Measurements from ENCODE around the gene FLNB. TPM values are rescaled to one million over a fixed set of nuclear protein-coding genes. Genes with fewer than 3 reads are reported as not detected.

FLNB gene
- total and polyA plus RNA-seq, 8 donors = 85.2 to 152 (median 102) TPM

DNA sequence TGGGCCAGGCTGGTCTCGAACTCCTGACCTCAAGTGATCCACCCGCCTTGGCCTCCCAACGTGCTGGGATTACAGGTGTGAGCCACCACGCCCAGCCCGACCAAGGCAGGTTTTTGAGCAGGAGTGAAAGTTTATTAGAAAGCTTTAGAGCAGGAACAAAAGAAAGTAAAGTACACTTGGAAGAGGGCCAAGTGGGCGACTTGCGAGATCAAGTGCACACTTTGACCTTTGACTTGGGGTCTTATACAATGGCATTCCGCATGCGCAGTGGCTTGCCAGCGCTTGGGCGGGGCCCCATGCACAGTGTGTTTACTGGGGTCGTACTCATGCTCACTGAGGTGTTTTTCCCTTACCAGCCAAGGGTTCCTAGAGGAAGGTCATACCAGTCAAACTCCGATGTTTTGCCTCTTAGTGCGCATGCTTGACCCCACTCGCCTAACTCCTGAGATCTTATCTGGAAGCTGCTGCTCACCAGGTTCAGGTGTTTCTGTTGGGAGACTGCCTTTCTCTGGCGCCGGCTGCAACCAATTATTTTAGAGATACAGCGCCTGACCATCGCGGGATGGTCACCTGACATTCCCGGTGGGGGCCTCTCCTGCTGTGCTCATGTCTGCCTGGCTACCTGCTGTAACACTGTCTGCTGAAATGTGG is 46.9 kb upstream of the FLNB start:
- intact Hi-C loops (cut with DNase I) = no loop called here
- Histone ChIP-seq H3K27ac (no peak overlapping the region), H3K36me3 (no peaks in the 10 kb centered on the region), H3K4me3 (no peak overlapping the region), H3K4me1 (no peaks in the 10 kb centered on the region), H3K9me3 (no peaks in the 10 kb centered on the region), H3K27me3 (no peaks in the 10 kb centered on the region)
- ATAC-seq = no peak
- no peak for DNase-seq
- TF ChIP-seq, protein P1, sequence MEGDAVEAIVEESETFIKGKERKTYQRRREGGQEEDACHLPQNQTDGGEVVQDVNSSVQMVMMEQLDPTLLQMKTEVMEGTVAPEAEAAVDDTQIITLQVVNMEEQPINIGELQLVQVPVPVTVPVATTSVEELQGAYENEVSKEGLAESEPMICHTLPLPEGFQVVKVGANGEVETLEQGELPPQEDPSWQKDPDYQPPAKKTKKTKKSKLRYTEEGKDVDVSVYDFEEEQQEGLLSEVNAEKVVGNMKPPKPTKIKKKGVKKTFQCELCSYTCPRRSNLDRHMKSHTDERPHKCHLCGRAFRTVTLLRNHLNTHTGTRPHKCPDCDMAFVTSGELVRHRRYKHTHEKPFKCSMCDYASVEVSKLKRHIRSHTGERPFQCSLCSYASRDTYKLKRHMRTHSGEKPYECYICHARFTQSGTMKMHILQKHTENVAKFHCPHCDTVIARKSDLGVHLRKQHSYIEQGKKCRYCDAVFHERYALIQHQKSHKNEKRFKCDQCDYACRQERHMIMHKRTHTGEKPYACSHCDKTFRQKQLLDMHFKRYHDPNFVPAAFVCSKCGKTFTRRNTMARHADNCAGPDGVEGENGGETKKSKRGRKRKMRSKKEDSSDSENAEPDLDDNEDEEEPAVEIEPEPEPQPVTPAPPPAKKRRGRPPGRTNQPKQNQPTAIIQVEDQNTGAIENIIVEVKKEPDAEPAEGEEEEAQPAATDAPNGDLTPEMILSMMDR (IDR thresholded peaks at IDR 0.05) = no peak
- FAIRE-seq = no peak
- WGBS, 2 donors = 72 to 79% methylated on average over 21 of the region's 21 CpGs

DNA sequence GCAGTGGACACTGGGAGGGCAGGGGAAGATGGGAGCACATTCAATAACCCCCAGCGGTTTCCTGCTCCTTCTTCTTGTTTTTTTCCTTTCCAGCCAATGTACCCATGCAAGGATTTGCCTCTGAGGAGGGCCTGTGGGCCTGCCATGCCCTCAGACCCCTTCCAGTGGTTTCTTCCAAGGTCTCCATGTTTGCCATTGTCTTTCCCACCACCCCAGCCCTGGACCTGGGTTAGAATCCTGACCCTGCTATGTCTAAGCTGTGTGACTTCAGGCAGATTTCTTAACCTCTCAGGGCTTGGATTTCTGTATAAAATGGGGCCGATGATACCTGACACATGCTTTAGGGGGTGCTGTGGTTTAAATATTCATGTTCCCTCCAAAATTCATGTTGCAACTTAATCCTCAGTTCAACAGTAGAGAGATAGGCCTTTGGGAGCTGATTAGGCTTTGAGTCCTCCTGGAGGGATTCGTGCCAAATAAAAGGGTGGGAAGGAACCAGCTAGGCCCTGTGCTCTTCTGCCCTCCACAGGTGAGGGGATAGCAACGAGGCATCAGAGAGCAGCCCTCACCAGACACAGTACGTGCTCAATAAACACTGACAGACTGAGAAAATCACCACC is 46.3 kb upstream of the FLNB start:
- DNase-seq = no peak

DNA sequence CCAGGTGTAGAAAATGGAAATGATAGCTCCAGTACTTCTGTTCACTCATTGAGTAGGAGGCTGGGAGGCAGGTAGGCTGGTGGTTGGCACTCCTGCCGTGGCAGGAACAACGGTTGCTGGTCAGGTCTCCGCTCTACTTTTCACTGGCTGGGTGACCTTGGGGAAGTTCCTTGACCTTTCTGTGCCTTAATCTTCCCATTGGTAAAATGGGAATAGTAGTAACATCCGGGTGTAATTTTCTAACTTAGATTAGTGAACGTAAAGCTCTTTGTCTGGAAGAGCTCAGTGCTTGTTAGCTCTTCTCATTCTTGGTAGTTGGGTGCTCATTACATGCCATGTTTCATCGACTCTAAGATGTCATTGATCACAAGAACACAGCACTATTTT is 45.8 kb upstream of the FLNB start:
- ATAC-seq (no peak), DNase-seq (no peak), FAIRE-seq (no peak)
- Histone ChIP-seq H3K27ac (no peak overlapping the region), H3K4me3 (no peak overlapping the region), H3K9me3 (no peaks in the 10 kb centered on the region), H3K4me1 (no peaks in the 10 kb centered on the region), H3K36me3 (no peaks in the 10 kb centered on the region), H3K27me3 (no peaks in the 10 kb centered on the region)
- 82 to 89% methylated on average over 6 of the region's 6 CpGs for WGBS, 2 donors
- TF ChIP-seq, protein P1 (IDR thresholded peaks at IDR 0.05) = no peak
- intact Hi-C loops (cut with DNase I) = no loop called here

More for the DNA sequence above, 46.3 kb upstream of the FLNB start:
- intact Hi-C loops (cut with DNase I) = no loop called here
- Histone ChIP-seq H3K27ac (no peak overlapping the region), H3K36me3 (no peaks in the 10 kb centered on the region), H3K27me3 (no peaks in the 10 kb centered on the region), H3K4me1 (no peaks in the 10 kb centered on the region), H3K9me3 (no peaks in the 10 kb centered on the region), H3K4me3 (no peak overlapping the region)
- no peak for FAIRE-seq
- peak in 1 of 4 donors; percentile 20 for ATAC-seq
- 69 to 76% methylated on average over 5 of the region's 5 CpGs for WGBS, 2 donors
- TF ChIP-seq, protein P1 (IDR thresholded peaks at IDR 0.05) = no peak

DNA sequence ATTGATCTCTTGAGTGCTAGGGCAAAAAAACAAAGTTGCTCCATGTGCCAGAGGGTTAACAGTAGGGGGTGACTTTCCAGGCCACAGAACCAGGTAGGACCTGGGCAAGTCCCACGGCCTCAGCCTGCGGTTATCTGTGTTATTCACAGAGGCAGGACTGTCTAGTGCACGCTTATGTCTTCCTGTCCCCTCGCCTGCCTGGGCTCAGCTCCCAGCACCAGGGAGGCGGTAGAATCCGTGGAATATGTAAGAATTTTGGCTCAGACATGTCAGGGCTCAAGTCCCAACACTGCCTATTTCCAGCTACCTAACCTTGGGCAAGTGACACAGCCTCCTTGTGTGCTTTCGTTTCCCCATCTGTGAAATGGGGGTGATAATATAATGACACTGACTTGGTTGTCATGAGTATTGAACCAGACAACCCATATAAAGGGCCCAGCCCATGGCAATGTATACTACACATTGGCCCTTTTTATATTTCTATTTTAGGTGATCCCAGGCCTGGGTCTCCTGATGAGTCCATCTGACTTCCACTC is 44.3 kb upstream of the FLNB start:
- DNase-seq (no peak), ATAC-seq (no peak), FAIRE-seq (no peak)
- H3K36me3 ChIP-seq = no peaks in the 10 kb centered on the region
- no peaks in the 10 kb centered on the region for H3K9me3 ChIP-seq
- WGBS, 2 donors = 73 to 74% methylated on average over 7 of the region's 7 CpGs
- TF ChIP-seq, protein P1 (IDR thresholded peaks at IDR 0.05) = no peak
- H3K27me3 ChIP-seq = no peaks in the 10 kb centered on the region
- no peak overlapping the region for H3K4me3 ChIP-seq
- intact Hi-C loops (cut with DNase I) = no loop called here
- no peaks in the 10 kb centered on the region for H3K4me1 ChIP-seq
- H3K27ac ChIP-seq = no peak overlapping the region

DNA sequence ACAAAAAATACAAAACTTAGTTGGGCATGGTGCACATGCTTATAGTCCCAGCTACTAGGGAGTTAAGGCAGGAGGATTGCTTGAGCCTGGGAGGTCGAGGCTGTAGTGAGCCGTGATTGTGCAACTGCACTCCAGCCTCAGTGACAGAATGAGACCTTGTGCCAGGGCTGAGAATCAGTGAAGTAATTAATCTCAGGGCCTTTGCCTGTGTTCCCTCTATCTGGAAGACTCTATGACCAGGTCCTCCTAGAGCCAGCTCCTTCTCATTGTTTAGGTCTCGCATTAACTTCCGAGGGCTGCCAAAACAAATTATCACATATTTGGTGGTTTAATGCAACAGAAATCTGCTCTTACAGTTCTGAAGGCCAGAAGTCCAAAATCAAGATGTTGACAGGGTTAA is 41.4 kb upstream of the FLNB start:
- no peaks in the 10 kb centered on the region for H3K27me3 ChIP-seq
- TF ChIP-seq, protein P1 (IDR thresholded peaks at IDR 0.05) = no peak
- intact Hi-C loops (cut with DNase I) = no loop called here
- 31 to 44% methylated on average over 4 of the region's 4 CpGs for WGBS, 2 donors
- FAIRE-seq (no peak), ATAC-seq (no peak), DNase-seq (no peak)
- H3K4me3 ChIP-seq = no peak overlapping the region
- no peaks in the 10 kb centered on the region for H3K4me1 ChIP-seq
- H3K9me3 ChIP-seq = no peaks in the 10 kb centered on the region
- no peak overlapping the region for H3K27ac ChIP-seq
- H3K36me3 ChIP-seq = no peaks in the 10 kb centered on the region

All from pancreas (tissue), 10 donors.